GM19455 (cell line): ENCODE measurements around the gene CADPS.

ENCODE experiments used
- ATAC-seq: cut with Tn5 transposase; IDR thresholded peaks from one replicate; pipeline ENCODE4 v1.9.1; 2021; ENCODE audit not compliant: unreplicated experiment

Gene CADPS

GRCh38 chr3:62644493-62644892 lies 230.7 kb downstream of the CADPS start:
- ATAC-seq: no peak

GRCh38 chr3:62638316-62638715 lies 236.9 kb downstream of the CADPS start:
- no peak for ATAC-seq

GRCh38 chr3:62636235-62636826 lies 238.9 kb downstream of the CADPS start:
- no peak for ATAC-seq

- no peak for ATAC-seq
Observed at GRCh38 chr3:62632510-62633294, 242.5 kb downstream of the CADPS start.

GRCh38 chr3:62631488-62631887 lies 243.7 kb downstream of the CADPS start:
- ATAC-seq: no peak

- no peak for ATAC-seq
Observed at GRCh38 chr3:62630664-62631063, 244.6 kb downstream of the CADPS start.

GRCh38 chr3:62625268-62625667 lies 249.9 kb downstream of the CADPS start:
- ATAC-seq: no peak

GRCh38 chr3:62624185-62624584 lies 251.0 kb downstream of the CADPS start:
- no peak for ATAC-seq

GRCh38 chr3:62622553-62623174 lies 252.6 kb downstream of the CADPS start:
- ATAC-seq: no peak

- no peak for ATAC-seq
Observed at GRCh38 chr3:62621925-62622324, 253.3 kb downstream of the CADPS start.

GRCh38 chr3:62621176-62621575 lies 254.0 kb downstream of the CADPS start:
- ATAC-seq: no peak

GRCh38 chr3:62615258-62615849 lies 259.9 kb downstream of the CADPS start:
- ATAC-seq: no peak

- ATAC-seq: no peak
Observed at GRCh38 chr3:62614527-62614926, 260.7 kb downstream of the CADPS start.

- ATAC-seq: no peak
Observed at GRCh38 chr3:62611541-62612240, 263.5 kb downstream of the CADPS start.

- no peak for ATAC-seq
Observed at GRCh38 chr3:62607287-62608029, 267.8 kb downstream of the CADPS start.

GRCh38 chr3:62605413-62606068 lies 269.7 kb downstream of the CADPS start:
- no peak for ATAC-seq

- no peak for ATAC-seq
Observed at GRCh38 chr3:62604751-62605351, 270.4 kb downstream of the CADPS start.

- ATAC-seq: no peak
Observed at GRCh38 chr3:62604298-62604697, 270.9 kb downstream of the CADPS start.

GRCh38 chr3:62602987-62603386 lies 272.2 kb downstream of the CADPS start:
- ATAC-seq: no peak
